GM15510 (cell line): ENCODE measurements around the gene PRSS53.
A peak's percentile ranks its signal among the peaks of the same experiment; 100 is the strongest.

Source experiments
- POLR2A ChIP-seq: IDR thresholded peaks from 3 replicates; pipeline ENCODE4 v1.6.1; 2011; ENCODE audit warnings: borderline replicate concordance; ENCODE audit not compliant: insufficient read length; ENCODE audit errors: extremely low read depth

Gene PRSS53

GRCh38 chr16:31128711-31129567, 40.2 kb upstream of the PRSS53 start:
- no peak for TF ChIP-seq POLR2A

GRCh38 chr16:31127182-31127581, 38.4 kb upstream of the PRSS53 start:
- TF ChIP-seq POLR2A, result no peak

GRCh38 chr16:31125844-31126243, 37.1 kb upstream of the PRSS53 start:
- TF ChIP-seq POLR2A, result no peak

GRCh38 chr16:31120129-31120528, 31.4 kb upstream of the PRSS53 start:
- TF ChIP-seq POLR2A, result no peak

- no peak for TF ChIP-seq POLR2A
Measured at GRCh38 chr16:31118223-31119155, 29.7 kb upstream of the PRSS53 start.

GRCh38 chr16:31117384-31118222, 28.9 kb upstream of the PRSS53 start, which contains the start of gene KAT8:
Gene KAT8, plus strand, starts transcription at chr16:31117664. Its CDS starts 18 bp downstream, at chr16:31117682.
- TF ChIP-seq POLR2A, result peak; percentile 88

- no peak for TF ChIP-seq POLR2A
Measured at GRCh38 chr16:31114468-31114867, 25.7 kb upstream of the PRSS53 start.

GRCh38 chr16:31113121-31114120, 24.7 kb upstream of the PRSS53 start:
- no peak for TF ChIP-seq POLR2A

GRCh38 chr16:31112711-31113110, 24.0 kb upstream of the PRSS53 start:
- TF ChIP-seq POLR2A, result no peak

GRCh38 chr16:31111881-31112466, 23.2 kb upstream of the PRSS53 start:
- TF ChIP-seq POLR2A, result no peak

- no peak for TF ChIP-seq POLR2A
Measured at GRCh38 chr16:31110106-31111034, 21.6 kb upstream of the PRSS53 start.

- TF ChIP-seq POLR2A, result no peak
Measured at GRCh38 chr16:31109622-31110021, 20.9 kb upstream of the PRSS53 start.
